Activated CD4-positive, alpha-beta T cell treated with anti-CD3 and anti-CD28 coated beads for 24 hours (primary cell): ENCODE data around the gene SLC12A1.

ENCODE experiments used
- DNase-seq, 2 donors: peaks; one replicate each; pipeline ENCODE4 v3.0.0-alpha.2; 2020; ENCODE audit warnings: low read depth in 2 of 2

The SLC12A1 gene

DNA sequence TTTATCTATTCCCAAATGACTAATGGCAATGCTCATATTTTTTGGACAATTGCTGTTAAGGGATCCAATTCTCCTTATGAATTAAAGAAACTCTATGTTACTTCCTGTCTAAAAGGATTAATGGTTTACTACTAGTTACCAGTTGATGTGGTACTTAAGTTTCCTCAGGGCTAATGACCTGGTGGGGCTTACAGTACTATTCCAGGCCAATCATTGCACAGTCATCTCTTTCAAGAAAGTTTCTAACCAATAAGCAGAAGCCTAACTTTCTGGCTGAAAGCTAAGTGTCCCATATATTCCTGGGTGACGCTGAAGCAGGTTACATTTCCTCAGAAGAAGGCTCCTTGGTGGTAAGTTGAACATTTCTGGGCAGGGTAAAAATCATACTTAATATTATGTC, at the start of gene SLC12A1:
Gene SLC12A1 (plus strand): TSS at position 322 of the 400 bp plus-strand sequence. CDS start 1,418 bp downstream, outside the sequence.
- no peak for DNase-seq

GRCh38 chr15:48168616-48169015, 37.5 kb upstream of the SLC12A1 start:
- no peak for DNase-seq

DNA sequence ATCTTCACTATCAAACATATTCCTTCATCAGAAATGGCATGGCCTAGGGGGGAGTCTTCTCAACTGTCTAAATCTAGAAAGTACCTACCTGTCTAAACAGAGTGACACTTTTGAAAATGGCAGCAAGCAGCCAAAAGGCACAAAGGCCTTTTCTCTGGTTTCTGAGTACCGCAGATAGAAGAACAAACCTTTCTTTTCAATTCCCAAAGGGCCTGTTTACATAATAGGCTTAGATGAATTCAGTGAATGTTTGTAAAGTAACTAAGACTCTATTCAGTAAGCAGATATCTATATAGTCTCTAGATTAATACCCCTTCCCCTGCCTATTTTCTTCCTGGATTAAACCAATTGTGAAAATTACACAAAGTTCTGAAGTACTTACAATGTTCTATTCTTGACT, 35.1 kb upstream of the SLC12A1 start:
- DNase-seq: no peak

DNA sequence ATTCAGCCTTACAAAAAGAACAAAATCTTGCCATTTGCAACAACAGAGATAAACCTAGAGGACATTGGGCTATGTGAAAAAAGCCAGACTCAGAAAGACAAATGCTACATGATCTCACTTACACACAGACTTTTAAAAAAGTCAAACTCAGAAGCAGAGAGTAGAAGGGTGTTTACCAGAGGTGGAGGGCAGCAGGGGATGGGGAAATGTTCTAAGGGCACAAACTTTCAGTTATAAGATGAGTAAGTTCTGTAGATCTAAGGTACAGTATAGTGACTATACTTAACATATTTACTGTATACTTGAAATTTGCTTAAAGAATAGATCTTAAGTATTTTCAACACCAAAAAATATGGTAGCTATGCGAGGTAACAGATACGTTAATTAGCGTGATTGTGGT, 31.0 kb upstream of the SLC12A1 start:
- no peak for DNase-seq

DNA sequence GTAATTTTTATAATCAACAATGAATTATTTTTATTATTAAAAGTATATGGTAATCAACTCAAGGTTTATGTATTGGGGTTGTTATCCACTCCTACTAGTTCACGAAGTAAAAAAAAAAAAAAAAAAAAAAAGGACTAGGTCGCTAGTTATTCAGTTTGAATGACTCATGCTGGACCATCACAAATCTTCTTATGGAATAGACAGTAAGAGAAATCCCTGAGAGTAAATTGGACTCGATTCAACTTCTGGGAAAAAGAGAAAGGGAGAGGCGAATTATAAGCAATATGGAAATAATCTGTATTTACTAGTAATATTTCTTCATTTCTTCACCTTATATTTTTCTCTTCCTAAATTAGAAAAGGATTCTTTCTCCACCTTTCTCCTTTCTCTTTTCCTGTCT, 30.0 kb upstream of the SLC12A1 start:
- no peak for DNase-seq

GRCh38 chr15:48176957-48177356, 29.1 kb upstream of the SLC12A1 start:
- DNase-seq: no peak

- DNase-seq: no peak
Observed at GRCh38 chr15:48177383-48177765, 28.7 kb upstream of the SLC12A1 start.

DNA sequence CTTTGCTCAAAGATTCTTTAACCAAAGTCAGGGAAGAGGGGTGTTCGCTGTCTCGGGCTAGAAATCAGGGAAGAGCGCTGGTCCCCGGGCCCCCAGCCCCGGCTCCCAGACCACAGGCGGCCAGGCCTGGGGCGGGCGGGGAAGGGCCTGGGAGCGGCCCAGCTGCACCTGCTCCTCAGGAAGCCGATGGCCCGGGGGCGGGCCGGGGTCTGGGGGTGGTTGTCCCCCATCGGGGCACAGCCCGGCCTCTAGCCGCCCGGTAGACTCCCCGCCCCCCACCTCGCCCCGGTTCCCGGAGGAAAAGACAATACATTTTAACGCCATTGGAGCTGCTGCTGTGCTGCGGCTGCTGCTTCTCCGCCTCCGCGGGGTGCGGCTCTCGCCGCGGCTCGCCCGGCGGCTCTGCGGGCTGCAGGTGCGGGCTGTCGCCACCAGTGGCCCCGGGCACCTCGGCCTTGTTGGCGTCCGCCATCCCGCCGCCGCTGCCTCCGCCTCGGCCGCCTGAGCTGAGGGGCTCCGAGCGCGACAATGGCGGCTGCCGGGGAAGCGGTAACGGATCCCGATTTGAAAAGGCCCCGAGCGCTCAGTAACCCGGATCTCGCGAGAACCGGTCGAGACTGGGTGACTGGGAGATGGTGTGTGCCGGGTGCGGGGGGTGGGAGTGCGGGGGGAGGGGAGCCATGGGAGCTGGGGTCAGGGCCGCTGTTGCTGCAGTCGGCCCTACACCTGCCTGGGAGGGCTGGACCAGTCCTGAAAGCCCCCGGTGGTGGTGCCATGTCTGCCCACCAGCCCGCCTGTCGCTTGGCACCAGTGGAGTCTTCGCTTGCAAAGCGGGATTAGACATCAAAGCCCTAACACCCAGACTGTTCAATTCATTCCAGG, 28.1 kb upstream of the SLC12A1 start, which contains the start of gene MYEF2:
Gene MYEF2 (minus strand): TSS at position 530 of the 882 bp plus-strand sequence. CDS start 58 bp downstream, at position 472.
- DNase-seq: peak; percentile 39 to 61

- no peak for DNase-seq
Observed at GRCh38 chr15:48178648-48178931, 27.5 kb upstream of the SLC12A1 start.

DNA sequence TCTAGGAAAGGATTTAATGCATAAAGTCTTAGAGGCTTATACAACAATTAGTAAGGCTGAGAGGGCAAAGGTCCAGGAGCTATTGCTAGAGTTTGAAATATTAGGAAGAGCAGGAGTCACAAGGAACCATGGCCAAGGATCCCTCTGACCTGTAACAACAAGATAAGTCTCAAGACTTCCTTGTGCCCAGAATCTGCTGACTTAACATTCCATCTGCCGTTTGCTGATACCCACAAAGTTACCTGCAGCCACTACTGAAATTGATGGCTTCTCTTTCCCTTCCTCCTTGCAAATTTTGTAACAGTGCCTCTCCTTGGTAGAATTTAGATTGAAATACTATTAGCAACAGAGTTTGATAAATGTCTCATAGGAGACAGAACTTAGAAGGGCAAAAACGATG, 23.4 kb upstream of the SLC12A1 start:
- DNase-seq: no peak

DNA sequence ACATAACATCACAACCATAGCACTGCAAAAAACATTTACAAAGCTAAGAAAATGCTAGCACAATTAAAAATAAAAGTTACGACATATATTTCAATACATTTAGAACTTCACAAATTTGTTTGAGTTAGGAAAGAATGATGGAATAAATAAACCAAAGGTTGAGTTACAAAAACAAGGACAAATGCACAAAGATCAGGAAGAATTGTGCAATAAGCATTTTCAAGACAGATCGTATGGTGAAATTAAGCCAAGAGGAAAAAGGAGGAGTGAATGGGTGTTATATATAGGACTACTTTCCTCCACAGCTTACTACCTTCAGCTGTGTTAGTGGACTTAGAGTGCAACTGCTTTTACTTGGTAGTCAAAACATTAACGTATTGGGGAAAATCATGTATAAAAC, 20.6 kb upstream of the SLC12A1 start:
- DNase-seq: no peak

DNA sequence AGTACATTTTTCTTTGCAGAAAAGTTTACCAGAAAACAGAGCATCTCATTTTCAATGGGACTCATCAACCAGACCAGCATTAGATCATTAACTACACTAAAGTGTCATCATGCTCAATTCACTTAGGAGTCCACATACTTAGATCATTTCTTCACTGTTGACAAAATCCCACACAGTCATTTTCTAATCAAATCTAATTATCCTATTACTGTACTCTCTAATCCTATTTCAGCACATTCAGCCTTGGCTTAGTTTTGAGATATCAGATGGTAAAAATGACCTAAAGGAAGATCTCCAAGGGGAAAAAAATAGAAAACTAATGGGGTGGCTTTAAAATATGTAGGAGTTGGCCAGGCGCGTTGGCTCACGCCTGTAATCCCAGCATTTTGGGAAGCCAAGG, 19.8 kb upstream of the SLC12A1 start:
- no peak for DNase-seq

DNA sequence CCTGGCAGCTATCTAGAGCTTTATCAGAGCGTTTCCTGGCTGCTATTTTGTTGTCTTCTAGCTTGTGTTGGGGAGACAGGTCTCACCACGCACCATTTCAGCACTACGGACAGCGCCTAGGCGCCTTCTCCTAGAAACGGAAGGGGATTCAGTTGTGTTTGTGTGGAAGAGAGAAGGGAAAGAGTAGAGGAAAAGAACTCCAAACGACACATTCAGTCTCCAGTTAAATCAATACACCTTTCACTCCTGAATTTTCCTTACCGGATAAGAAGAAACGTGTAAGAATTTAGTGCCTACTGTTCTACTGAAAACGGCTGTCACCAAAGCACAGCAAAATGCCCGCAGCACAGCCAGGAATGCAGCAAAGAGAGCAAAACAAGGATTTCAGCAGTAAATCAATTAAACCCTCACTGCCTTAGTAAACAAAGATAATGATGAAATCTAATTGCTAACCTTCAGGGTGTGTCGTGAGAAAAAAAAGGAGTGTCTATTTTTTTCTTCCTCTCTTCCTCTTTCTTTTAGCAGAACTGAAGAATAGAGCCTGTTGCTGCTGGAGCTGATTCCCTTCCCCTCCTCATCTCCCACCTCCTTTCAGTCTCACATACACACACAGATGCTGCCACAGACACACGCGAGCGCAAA, 15.0 kb upstream of the SLC12A1 start:
- peak in 1 of 2 donors; percentile 22 for DNase-seq

DNA sequence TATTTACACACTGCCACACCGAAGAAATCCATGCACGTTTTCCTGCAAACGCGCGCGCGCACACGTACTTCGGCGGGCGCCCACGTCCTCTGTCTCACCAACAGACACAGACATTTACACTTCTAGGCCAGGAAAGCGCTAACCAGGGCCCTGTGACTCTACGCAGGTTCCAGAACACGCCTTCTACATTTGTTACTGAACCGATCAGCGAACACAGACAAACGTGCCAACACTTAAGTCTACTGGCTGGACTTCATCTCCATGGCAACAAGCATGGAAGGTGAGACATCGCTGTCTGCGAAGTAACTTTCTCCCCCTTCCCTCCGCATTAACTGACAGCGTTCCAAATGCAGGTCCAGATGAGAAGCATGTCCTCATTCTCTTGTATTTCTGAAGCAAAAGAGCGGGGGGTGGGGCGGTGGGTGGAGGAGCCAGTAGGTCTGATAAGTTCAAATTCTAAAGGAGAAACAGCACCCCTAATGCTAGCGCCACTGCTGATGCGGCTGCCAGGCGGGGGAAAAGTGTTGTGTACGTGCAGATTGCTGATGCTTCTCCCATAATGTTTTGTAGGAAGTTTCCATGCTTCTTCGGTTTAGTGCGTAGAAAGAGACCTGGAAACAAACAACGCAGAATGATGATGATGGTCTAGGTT, 14.4 kb upstream of the SLC12A1 start, which contains the start of gene CTXN2:
Gene CTXN2 (plus strand): TSS at position 92 of the 652 bp plus-strand sequence. CDS start 9,636 bp downstream, outside the sequence.
- no peak for DNase-seq

GRCh38 chr15:48202068-48202467, 4.0 kb upstream of the SLC12A1 start:
- DNase-seq: no peak

GRCh38 chr15:48221261-48221660, 15.2 kb downstream of the SLC12A1 start:
- no peak for DNase-seq

- DNase-seq: no peak
Observed at GRCh38 chr15:48221885-48222284, 15.8 kb downstream of the SLC12A1 start.

- DNase-seq: no peak
Observed at GRCh38 chr15:48222627-48223026, 16.5 kb downstream of the SLC12A1 start.

- no peak for DNase-seq
Observed at GRCh38 chr15:48225771-48226170, 19.7 kb downstream of the SLC12A1 start.

DNA sequence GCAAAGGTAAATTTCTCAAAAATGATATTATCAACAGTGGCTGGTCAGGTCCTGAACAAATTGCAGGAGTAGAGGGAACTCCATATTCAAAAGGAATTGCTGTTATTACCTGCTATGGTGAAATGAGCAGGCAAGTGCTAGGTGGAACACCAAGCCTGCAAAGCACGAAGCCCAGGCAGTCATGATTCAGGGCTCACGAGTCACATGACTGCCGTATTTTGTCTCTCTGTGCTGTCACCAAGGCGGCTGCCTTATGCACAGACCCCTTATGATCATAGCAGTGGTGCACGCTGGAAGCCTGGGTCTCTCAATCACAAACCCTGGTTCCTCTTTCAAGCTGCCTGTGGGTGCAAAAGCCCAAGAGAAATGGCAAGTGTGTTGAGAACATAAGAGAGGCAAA, 24.4 kb downstream of the SLC12A1 start:
- DNase-seq: no peak

DNA sequence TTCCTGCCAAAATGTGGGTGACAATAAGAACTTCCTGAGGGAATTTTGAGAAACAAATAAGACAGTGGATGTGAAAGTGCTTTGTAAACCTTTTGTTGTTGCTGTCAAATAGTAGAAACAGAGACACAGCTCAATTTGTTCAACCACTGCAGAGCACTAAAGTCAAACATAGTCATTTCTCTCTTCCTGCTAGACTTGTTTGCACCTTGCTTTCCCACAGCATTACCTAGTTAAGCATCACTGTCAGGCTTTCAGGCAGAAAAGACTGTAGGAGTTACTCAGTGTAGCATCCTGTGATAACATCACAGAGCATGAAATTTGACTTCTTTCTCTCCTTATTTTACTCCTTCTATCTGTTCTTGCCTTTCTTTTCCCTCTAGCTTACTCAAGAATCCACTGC, 27.1 kb downstream of the SLC12A1 start:
- no peak for DNase-seq

DNA sequence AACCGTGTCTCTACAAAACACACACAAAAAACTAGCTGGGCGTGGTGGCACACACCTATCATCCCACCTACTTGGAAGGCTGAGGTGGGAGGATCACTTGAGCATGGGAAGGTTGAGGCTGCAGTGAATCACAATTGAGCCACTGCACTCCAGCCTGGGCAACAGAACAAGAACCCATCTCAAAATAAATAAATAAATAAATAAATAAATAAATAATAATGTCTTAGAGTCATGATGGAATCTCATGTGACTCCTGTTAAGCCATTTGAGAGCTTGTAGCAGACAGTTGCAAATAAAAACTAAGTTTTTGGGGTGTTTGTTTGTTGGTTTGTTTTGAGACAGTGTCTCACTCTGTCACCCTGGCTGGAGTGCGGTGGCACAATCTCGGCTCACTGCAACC, 33.2 kb downstream of the SLC12A1 start:
- no peak for DNase-seq

GRCh38 chr15:48242015-48242414, 35.9 kb downstream of the SLC12A1 start:
- no peak for DNase-seq
